K562 (cell line): ENCODE data around the gene MACROD2.

ENCODE experiments used
- CEBPB ChIP-seq: fragments of 450-650 bp; IDR thresholded peaks from 2 replicates; pipeline ENCODE4 v1.6.1; 2016; ENCODE audit warnings: missing genetic modification characterization, missing compliant biosample characterization
- TF ChIP-seq, protein P1 (sequence below), 2 experiments: fragments of 450-650 bp; formaldehyde crosslinking in 1 of 2; IDR thresholded peaks; 2 replicates each; pipeline versions ENCODE4 v1.4.0 to v1.6.1; 2014 to 2020; ENCODE audit warnings: mild to moderate bottlenecking in 2 of 2, borderline replicate concordance in 1 of 2, low read depth in 1 of 2

DNA sequence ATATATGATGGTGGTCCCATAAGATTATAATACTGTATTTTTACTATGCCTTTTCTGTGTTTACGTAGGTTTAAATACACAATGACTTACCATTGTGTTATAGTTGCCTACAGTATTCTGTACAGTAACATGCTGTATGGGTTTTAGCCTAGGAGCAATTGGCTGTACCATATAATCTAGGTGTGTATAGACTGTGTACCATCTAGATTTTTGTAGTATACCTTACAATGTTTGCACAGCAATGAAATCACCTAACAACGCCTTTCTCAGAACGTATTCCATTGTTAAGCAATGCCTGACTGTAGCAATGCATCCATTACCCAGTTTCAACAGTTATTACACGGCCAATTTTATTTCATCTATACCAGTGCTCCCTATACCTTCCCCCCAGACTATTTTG, 10.7 kb downstream of the MACROD2 start:
- no peak for TF ChIP-seq CEBPB (tag)
- TF ChIP-seq, protein P1, sequence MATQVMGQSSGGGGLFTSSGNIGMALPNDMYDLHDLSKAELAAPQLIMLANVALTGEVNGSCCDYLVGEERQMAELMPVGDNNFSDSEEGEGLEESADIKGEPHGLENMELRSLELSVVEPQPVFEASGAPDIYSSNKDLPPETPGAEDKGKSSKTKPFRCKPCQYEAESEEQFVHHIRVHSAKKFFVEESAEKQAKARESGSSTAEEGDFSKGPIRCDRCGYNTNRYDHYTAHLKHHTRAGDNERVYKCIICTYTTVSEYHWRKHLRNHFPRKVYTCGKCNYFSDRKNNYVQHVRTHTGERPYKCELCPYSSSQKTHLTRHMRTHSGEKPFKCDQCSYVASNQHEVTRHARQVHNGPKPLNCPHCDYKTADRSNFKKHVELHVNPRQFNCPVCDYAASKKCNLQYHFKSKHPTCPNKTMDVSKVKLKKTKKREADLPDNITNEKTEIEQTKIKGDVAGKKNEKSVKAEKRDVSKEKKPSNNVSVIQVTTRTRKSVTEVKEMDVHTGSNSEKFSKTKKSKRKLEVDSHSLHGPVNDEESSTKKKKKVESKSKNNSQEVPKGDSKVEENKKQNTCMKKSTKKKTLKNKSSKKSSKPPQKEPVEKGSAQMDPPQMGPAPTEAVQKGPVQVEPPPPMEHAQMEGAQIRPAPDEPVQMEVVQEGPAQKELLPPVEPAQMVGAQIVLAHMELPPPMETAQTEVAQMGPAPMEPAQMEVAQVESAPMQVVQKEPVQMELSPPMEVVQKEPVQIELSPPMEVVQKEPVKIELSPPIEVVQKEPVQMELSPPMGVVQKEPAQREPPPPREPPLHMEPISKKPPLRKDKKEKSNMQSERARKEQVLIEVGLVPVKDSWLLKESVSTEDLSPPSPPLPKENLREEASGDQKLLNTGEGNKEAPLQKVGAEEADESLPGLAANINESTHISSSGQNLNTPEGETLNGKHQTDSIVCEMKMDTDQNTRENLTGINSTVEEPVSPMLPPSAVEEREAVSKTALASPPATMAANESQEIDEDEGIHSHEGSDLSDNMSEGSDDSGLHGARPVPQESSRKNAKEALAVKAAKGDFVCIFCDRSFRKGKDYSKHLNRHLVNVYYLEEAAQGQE (IDR thresholded peaks at IDR 0.05; ENCODE audit: borderline replicate concordance): no peak
- TF ChIP-seq, protein P1 (CRISPR knock-in tag; IDR thresholded peaks at IDR 0.05; ENCODE audit: low read depth): no peak
